ENCODE data around the gene PACRG.

PACRG gene

DNA sequence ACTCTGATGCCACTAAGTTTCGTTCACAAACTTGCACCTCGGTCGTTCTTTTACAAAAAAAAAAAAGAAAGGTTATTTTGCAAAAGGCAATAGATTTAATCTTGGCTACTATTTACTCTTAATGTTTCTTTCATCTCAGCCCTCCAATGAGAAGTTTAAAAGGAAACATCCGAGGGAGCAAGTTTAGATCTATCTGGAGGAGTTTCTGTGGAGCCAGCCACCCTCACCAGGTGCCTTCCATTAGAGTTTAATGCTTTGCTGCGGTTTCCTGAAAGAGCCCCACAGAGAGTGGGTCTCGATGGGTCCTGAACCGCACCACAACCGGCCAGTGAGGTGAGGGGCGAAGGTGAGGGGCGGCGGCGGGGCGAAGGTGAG lies 840 bp upstream of the PACRG start:
- Histone ChIP-seq H3K4me1 (ENCODE audit: control insufficient read depth in 1 of 2, insufficient read depth in 2 of 2, low read length in 2 of 2) (no peaks in the 10 kb centered on the region), H4K91ac (ENCODE audit: low read depth, low read length) (no peak overlapping the region), H3K4ac (ENCODE audit: low read depth, low read length) (no peak overlapping the region), H3K23ac (ENCODE audit: low read length) (no peak overlapping the region), H4K12ac (ENCODE audit: low read depth, low read length) (no peak overlapping the region), H2BK120ac (ENCODE audit: insufficient read depth, low read length, poor library complexity) (peak overlapping the region; percentile 18), H2BK12ac (ENCODE audit: low read length) (no peak overlapping the region), H2BK5ac (ENCODE audit: low read depth, low read length, poor library complexity) (no peak overlapping the region), H3K79me2 (ENCODE audit: control insufficient read depth, insufficient read depth, low read length, poor library complexity) (peaks cover 4% of the 10 kb centered on the region), H3K14ac (ENCODE audit: low read length) (peak overlapping the region; percentile 59), H2AK5ac (ENCODE audit: low read length) (no peak overlapping the region), H3K27me3 (ENCODE audit: insufficient read depth, low read length) (no peaks in the 10 kb centered on the region), H2AFZ (ENCODE audit: insufficient read depth, low read length, poor library complexity) (peak overlapping the region; percentile 87), H4K8ac (ENCODE audit: low read depth, low read length) (peak overlapping the region; percentile 88), H3K9ac (ENCODE audit: low read length) (no peak overlapping the region), H3K4me3 (ENCODE audit: low read depth, low read length) (peak overlapping the region; percentile 98), H3K9me3 (ENCODE audit: insufficient read depth, low read depth, low read length) (no peaks in the 10 kb centered on the region), H3K79me1 (ENCODE audit: low read length) (peaks cover 4% of the 10 kb centered on the region), H3K27ac (ENCODE audit: low read depth, low read length) (no peak overlapping the region), H3K18ac (ENCODE audit: low read length) (no peak overlapping the region), H3K36me3 (ENCODE audit: control insufficient read depth in 1 of 2, insufficient read depth in 2 of 2, low read length in 2 of 2) (no peaks in the 10 kb centered on the region), H3K4me2 (ENCODE audit: low read length) (peak overlapping the region; percentile 85)
- DNase-seq = peak in 1 of 2 donors; percentile 10
- WGBS (ENCODE audit: extremely low coverage, insufficient coverage, insufficient read length) = no CpG with 5 or more reads among the region's 13 CpGs

DNA sequence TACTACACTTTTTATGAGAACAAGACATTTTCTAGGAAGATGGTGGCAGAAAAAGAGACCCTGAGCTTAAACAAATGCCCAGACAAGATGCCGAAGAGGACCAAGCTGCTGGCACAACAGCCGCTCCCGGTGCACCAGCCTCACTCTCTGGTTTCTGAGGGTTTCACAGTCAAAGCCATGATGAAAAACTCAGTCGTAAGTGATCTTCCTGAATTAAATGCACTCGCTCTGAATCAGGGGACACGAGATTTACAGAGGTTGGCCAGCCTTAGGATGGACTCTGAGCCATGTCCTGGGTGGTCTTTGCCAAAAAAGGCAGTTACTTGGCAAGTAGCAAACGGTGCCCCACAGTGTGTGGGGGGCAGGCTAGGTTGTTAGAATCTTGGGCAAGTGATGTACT lies 423 bp downstream of the PACRG start:
- Histone ChIP-seq H3K23ac (ENCODE audit: low read length) (peak overlapping the region; percentile 3), H2AFZ (ENCODE audit: insufficient read depth, low read length, poor library complexity) (peak overlapping the region; percentile 74), H3K79me2 (ENCODE audit: control insufficient read depth, insufficient read depth, low read length, poor library complexity) (peaks cover 4% of the 10 kb centered on the region), H3K79me1 (ENCODE audit: low read length) (peaks cover 4% of the 10 kb centered on the region), H4K12ac (ENCODE audit: low read depth, low read length) (no peak overlapping the region), H3K36me3 (ENCODE audit: control insufficient read depth in 1 of 2, insufficient read depth in 2 of 2, low read length in 2 of 2) (no peaks in the 10 kb centered on the region), H3K4me2 (ENCODE audit: low read length) (peak overlapping the region; percentile 46), H2BK12ac (ENCODE audit: low read length) (peak overlapping the region; percentile 6), H3K4me1 (ENCODE audit: control insufficient read depth in 1 of 2, insufficient read depth in 2 of 2, low read length in 2 of 2) (no peaks in the 10 kb centered on the region), H4K91ac (ENCODE audit: low read depth, low read length) (no peak overlapping the region), H2AK5ac (ENCODE audit: low read length) (no peak overlapping the region), H3K9ac (ENCODE audit: low read length) (no peak overlapping the region), H4K8ac (ENCODE audit: low read depth, low read length) (no peak overlapping the region), H3K4ac (ENCODE audit: low read depth, low read length) (no peak overlapping the region), H3K14ac (ENCODE audit: low read length) (no peak overlapping the region), H3K4me3 (ENCODE audit: low read depth, low read length) (no peak overlapping the region), H2BK120ac (ENCODE audit: insufficient read depth, low read length, poor library complexity) (no peak overlapping the region), H3K18ac (ENCODE audit: low read length) (no peak overlapping the region), H2BK5ac (ENCODE audit: low read depth, low read length, poor library complexity) (no peak overlapping the region), H3K9me3 (ENCODE audit: insufficient read depth, low read depth, low read length) (no peaks in the 10 kb centered on the region), H3K27me3 (ENCODE audit: insufficient read depth, low read length) (no peaks in the 10 kb centered on the region), H3K27ac (ENCODE audit: low read depth, low read length) (no peak overlapping the region)
- DNase-seq = no peak
- no CpG with 5 or more reads among the region's 7 CpGs for WGBS (ENCODE audit: extremely low coverage, insufficient coverage, insufficient read length)

DNA sequence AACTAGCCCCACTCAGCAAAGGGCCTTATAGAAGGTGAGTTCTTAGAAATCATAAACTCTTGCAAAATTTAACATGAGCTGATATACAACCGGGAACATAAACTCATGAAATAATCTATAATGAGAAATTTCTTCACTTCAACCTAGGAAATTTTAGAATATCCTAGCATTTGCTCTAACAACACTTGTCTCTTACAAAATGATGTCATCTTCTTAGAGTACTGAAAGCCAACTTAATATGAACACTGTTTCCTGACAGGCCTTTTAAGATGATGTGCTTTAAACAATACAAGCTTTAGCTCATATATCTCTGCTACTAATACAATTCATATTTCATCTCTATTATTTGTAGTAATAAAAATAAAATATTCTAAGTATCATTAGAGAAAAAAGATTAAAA lies 932 bp downstream of the PACRG start:
- H2AFZ ChIP-seq (ENCODE audit: insufficient read depth, low read length, poor library complexity) = no peak overlapping the region
- H4K91ac ChIP-seq (ENCODE audit: low read depth, low read length) = no peak overlapping the region
- H3K4me1 ChIP-seq (ENCODE audit: control insufficient read depth in 1 of 2, insufficient read depth in 2 of 2, low read length in 2 of 2) = no peaks in the 10 kb centered on the region
- H3K4me3 ChIP-seq (ENCODE audit: low read depth, low read length) = no peak overlapping the region
- no peak overlapping the region for H3K9ac ChIP-seq (ENCODE audit: low read length)
- no peak overlapping the region for H2BK120ac ChIP-seq (ENCODE audit: insufficient read depth, low read length, poor library complexity)
- no peaks in the 10 kb centered on the region for H3K9me3 ChIP-seq (ENCODE audit: insufficient read depth, low read depth, low read length)
- no peak overlapping the region for H4K8ac ChIP-seq (ENCODE audit: low read depth, low read length)
- H2AK5ac ChIP-seq (ENCODE audit: low read length) = no peak overlapping the region
- H4K12ac ChIP-seq (ENCODE audit: low read depth, low read length) = no peak overlapping the region
- no peaks in the 10 kb centered on the region for H3K36me3 ChIP-seq (ENCODE audit: control insufficient read depth in 1 of 2, insufficient read depth in 2 of 2, low read length in 2 of 2)
- H3K4ac ChIP-seq (ENCODE audit: low read depth, low read length) = no peak overlapping the region
- H2BK12ac ChIP-seq (ENCODE audit: low read length) = no peak overlapping the region
- no peak overlapping the region for H3K4me2 ChIP-seq (ENCODE audit: low read length)
- no peaks in the 10 kb centered on the region for H3K27me3 ChIP-seq (ENCODE audit: insufficient read depth, low read length)
- H3K18ac ChIP-seq (ENCODE audit: low read length) = no peak overlapping the region
- WGBS (ENCODE audit: extremely low coverage, insufficient coverage, insufficient read length) = no CpG with 5 or more reads among the region's 1 CpG
- peaks cover 4% of the 10 kb centered on the region for H3K79me2 ChIP-seq (ENCODE audit: control insufficient read depth, insufficient read depth, low read length, poor library complexity)
- no peak overlapping the region for H3K23ac ChIP-seq (ENCODE audit: low read length)
- peaks cover 4% of the 10 kb centered on the region for H3K79me1 ChIP-seq (ENCODE audit: low read length)
- no peak overlapping the region for H3K27ac ChIP-seq (ENCODE audit: low read depth, low read length)
- no peak overlapping the region for H2BK5ac ChIP-seq (ENCODE audit: low read depth, low read length, poor library complexity)
- H3K14ac ChIP-seq (ENCODE audit: low read length) = no peak overlapping the region
- no peak for DNase-seq

DNA sequence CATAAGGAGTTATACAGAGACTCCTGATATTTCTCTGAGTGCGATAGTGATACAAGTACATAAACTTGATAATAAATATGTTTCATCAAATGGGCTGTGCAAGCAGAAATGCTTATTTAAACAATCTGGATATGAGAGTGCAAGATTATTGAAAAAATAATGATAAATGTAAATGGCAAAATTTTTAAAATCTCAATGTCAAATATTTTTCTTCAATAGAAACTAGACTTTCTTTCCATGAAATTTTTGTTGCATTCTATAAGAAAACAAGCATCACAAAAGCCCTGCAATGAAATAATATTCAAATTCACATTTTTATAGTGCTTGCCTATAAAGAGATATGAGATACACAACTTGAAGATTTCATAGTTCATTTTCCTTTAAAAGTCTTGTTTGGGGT lies 2.7 kb downstream of the PACRG start:
- H4K8ac ChIP-seq (ENCODE audit: low read depth, low read length) = no peak overlapping the region
- no peak overlapping the region for H2BK120ac ChIP-seq (ENCODE audit: insufficient read depth, low read length, poor library complexity)
- no peaks in the 10 kb centered on the region for H3K4me1 ChIP-seq (ENCODE audit: control insufficient read depth in 1 of 2, insufficient read depth in 2 of 2, low read length in 2 of 2)
- H3K36me3 ChIP-seq (ENCODE audit: control insufficient read depth in 1 of 2, insufficient read depth in 2 of 2, low read length in 2 of 2) = no peaks in the 10 kb centered on the region
- H3K79me2 ChIP-seq (ENCODE audit: control insufficient read depth, insufficient read depth, low read length, poor library complexity) = peaks cover 4% of the 10 kb centered on the region
- H3K79me1 ChIP-seq (ENCODE audit: low read length) = peaks cover 4% of the 10 kb centered on the region
- no peak overlapping the region for H3K23ac ChIP-seq (ENCODE audit: low read length)
- H3K14ac ChIP-seq (ENCODE audit: low read length) = no peak overlapping the region
- no peak overlapping the region for H3K18ac ChIP-seq (ENCODE audit: low read length)
- no peaks in the 10 kb centered on the region for H3K27me3 ChIP-seq (ENCODE audit: insufficient read depth, low read length)
- no peaks in the 10 kb centered on the region for H3K9me3 ChIP-seq (ENCODE audit: insufficient read depth, low read depth, low read length)
- H2BK12ac ChIP-seq (ENCODE audit: low read length) = no peak overlapping the region
- H3K4me3 ChIP-seq (ENCODE audit: low read depth, low read length) = no peak overlapping the region
- H2BK5ac ChIP-seq (ENCODE audit: low read depth, low read length, poor library complexity) = no peak overlapping the region
- H2AFZ ChIP-seq (ENCODE audit: insufficient read depth, low read length, poor library complexity) = no peak overlapping the region
- H3K9ac ChIP-seq (ENCODE audit: low read length) = no peak overlapping the region
- no peak overlapping the region for H2AK5ac ChIP-seq (ENCODE audit: low read length)
- no peak overlapping the region for H3K4me2 ChIP-seq (ENCODE audit: low read length)
- no peak overlapping the region for H3K4ac ChIP-seq (ENCODE audit: low read depth, low read length)
- H4K91ac ChIP-seq (ENCODE audit: low read depth, low read length) = no peak overlapping the region
- no peak for DNase-seq
- no peak overlapping the region for H3K27ac ChIP-seq (ENCODE audit: low read depth, low read length)
- no CpG with 5 or more reads among the region's 1 CpG for WGBS (ENCODE audit: extremely low coverage, insufficient coverage, insufficient read length)
- H4K12ac ChIP-seq (ENCODE audit: low read depth, low read length) = no peak overlapping the region
